Measurements from ENCODE around the gene RNF25.

Gene RNF25

DNA sequence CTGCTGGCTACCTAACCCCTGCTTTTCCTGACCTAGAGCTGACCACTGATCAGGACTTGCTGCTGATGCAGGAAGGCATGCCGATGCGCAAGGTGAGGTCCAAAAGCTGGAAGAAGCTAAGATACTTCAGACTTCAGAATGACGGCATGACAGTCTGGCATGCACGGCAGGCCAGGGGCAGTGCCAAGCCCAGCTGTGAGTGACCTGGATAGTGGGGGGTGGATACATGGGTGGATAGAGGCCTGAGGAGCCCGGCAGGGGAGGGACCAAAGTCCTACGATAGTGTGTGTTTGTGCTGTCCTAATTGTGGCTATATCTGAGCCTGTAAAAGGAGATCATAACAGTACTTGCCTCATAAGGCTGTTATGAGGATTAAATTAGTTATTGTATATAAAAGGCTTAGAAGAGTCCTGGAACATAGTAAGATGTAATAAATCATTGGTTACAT lies 55.9 kb downstream of the RNF25 start:
- H3K9me3 ChIP-seq (ENCODE audit: control insufficient read depth, insufficient read depth, low read length): no peaks in the 10 kb centered on the region
- no peaks in the 10 kb centered on the region for H3K36me3 ChIP-seq (ENCODE audit: control insufficient read depth, insufficient read depth, low read length)
- H3K4me1 ChIP-seq (ENCODE audit: control insufficient read depth, insufficient read depth, low read length): no peaks in the 10 kb centered on the region
- H3K9ac ChIP-seq (ENCODE audit: low read depth, low read length): no peak overlapping the region
- no peak overlapping the region for H3K4me3 ChIP-seq (ENCODE audit: low read depth, low read length)
- no peaks in the 10 kb centered on the region for H3K27me3 ChIP-seq (ENCODE audit: control insufficient read depth, insufficient read depth, low read length)
